IMR-90 (cell line): Measurements from ENCODE around the gene SASH1. TPM values are rescaled to one million over a fixed set of nuclear protein-coding genes. Genes with fewer than 3 reads are reported as not detected.

Experiments used
- ATAC-seq: fragments of 200-7000 bp; cut with Tn5 transposase; 2 replicates; pipeline ENCODE4 v1.9.1; 2020; ENCODE audit warnings: low read depth, mild to moderate bottlenecking, moderate library complexity
- BruUV-seq: library from RNA; stranded (reverse); fragments of 400-500 nt; replicated peaks from 2 replicates; lab custom pipeline; 2021; lab: Mats Ljungman, UMichigan
- CTCF ChIA-PET: fragments of 300-600 bp; formaldehyde crosslinking; extraction: SDS; loops from one replicate; lab custom pipeline; 2021; ENCODE audit warnings: antibody characterized with exemption; lab: Yijun Ruan, JAX
- POLR2A ChIA-PET: fragments of 300-600 bp; sonication (Branson Sonifier 250); formaldehyde crosslinking; loops from one replicate; lab custom pipeline; 2022; ENCODE audit warnings: antibody characterized with exemption; ENCODE audit not compliant: unreplicated experiment; lab: Charles Lee
- DNase-seq: peaks from one replicate; pipeline ENCODE4 v3.0.0; 2013
- H2AFZ ChIP-seq: replicated peaks from 2 replicates; pipeline ENCODE3; 2013; ENCODE audit warnings: low read length, mild to moderate bottlenecking; ENCODE audit not compliant: poor library complexity
- H2AK5ac ChIP-seq: 2 replicates; pipeline ENCODE4 v1.6.1; 2013; ENCODE audit warnings: low read depth, low read length, inconsistent platforms
- H2AK9ac ChIP-seq: replicated peaks from 2 replicates; pipeline ENCODE3; 2013; ENCODE audit warnings: mild to moderate bottlenecking, low read depth, low read length, moderate library complexity; ENCODE audit not compliant: poor library complexity
- H2BK120ac ChIP-seq: 2 replicates; pipeline ENCODE4 v1.6.1; 2013; ENCODE audit warnings: low read depth, low read length, inconsistent platforms
- H2BK15ac ChIP-seq: 3 replicates; pipeline ENCODE4 v1.6.1; 2013; ENCODE audit warnings: low read depth, low read length, inconsistent platforms
- H2BK20ac ChIP-seq: 2 replicates; pipeline ENCODE4 v1.6.1; 2013; ENCODE audit warnings: low read depth, mild to moderate bottlenecking, inconsistent platforms, low read length, moderate library complexity
- H2BK5ac ChIP-seq: 2 replicates; pipeline ENCODE4 v1.6.1; 2013; ENCODE audit warnings: mild to moderate bottlenecking, low read depth, low read length, inconsistent platforms; ENCODE audit not compliant: poor library complexity, severe bottlenecking
- H3K14ac ChIP-seq: replicated peaks from 2 replicates; pipeline ENCODE4 v1.6.1; 2013; ENCODE audit warnings: low read depth, low read length, inconsistent platforms
- H3K18ac ChIP-seq: 2 replicates; pipeline ENCODE4 v1.6.1; 2013; ENCODE audit warnings: low read depth, low read length, control low read depth
- H3K23ac ChIP-seq: 2 replicates; pipeline ENCODE4 v1.6.1; 2013; ENCODE audit warnings: low read depth, low read length, inconsistent platforms
- H3K27ac ChIP-seq: 2 replicates; pipeline ENCODE4 v1.5.1; 2013; ENCODE audit warnings: mild to moderate bottlenecking, control low read depth, low read length; ENCODE audit not compliant: insufficient read depth
- H3K27me3 ChIP-seq: 2 replicates; pipeline ENCODE4 v1.6.1; 2013; ENCODE audit warnings: low read length; ENCODE audit not compliant: control insufficient read depth, insufficient read depth
- H3K36me3 ChIP-seq: 2 replicates; pipeline ENCODE4 v1.6.1; 2013; ENCODE audit warnings: low read length, mixed read lengths; ENCODE audit not compliant: control insufficient read depth, insufficient read depth
- H3K4ac ChIP-seq: 2 replicates; pipeline ENCODE4 v1.6.1; 2013; ENCODE audit warnings: low read depth, low read length, inconsistent platforms
- H3K4me1 ChIP-seq: 2 replicates; pipeline ENCODE4 v1.6.1; 2013; ENCODE audit warnings: low read length, mixed read lengths; ENCODE audit not compliant: control insufficient read depth, insufficient read depth
- H3K4me2 ChIP-seq: 2 replicates; pipeline ENCODE4 v1.6.1; 2013; ENCODE audit warnings: low read depth, mild to moderate bottlenecking, control low read depth, low read length, moderate library complexity
- H3K4me3 ChIP-seq: 2 replicates; pipeline ENCODE4 v1.5.1; 2013; ENCODE audit warnings: low read depth, mild to moderate bottlenecking, control low read depth, low read length, moderate library complexity; ENCODE audit not compliant: insufficient read depth
- H3K56ac ChIP-seq: 2 replicates; pipeline ENCODE4 v1.6.1; 2013; ENCODE audit warnings: low read length, inconsistent platforms; ENCODE audit not compliant: insufficient read depth; ENCODE audit errors: extremely low read depth
- H3K79me1 ChIP-seq, 2 experiments: 2 replicates each; pipeline ENCODE4 v1.6.1; 2013; ENCODE audit warnings: low read length in 2 of 2, inconsistent platforms in 1 of 2, low read depth in 1 of 2
- H3K9ac ChIP-seq: 2 replicates; pipeline ENCODE4 v1.6.1; 2013; ENCODE audit warnings: low read depth, low read length, control low read depth
- H3K9me1 ChIP-seq: 2 replicates; pipeline ENCODE4 v1.6.1; 2013; ENCODE audit warnings: low read length, inconsistent platforms; ENCODE audit not compliant: insufficient read depth
- H3K9me3 ChIP-seq: 2 replicates; pipeline ENCODE4 v1.6.1; 2013; ENCODE audit warnings: low read length; ENCODE audit not compliant: control insufficient read depth, insufficient read depth
- H4K20me1 ChIP-seq: 2 replicates; pipeline ENCODE4 v1.6.1; 2013; ENCODE audit warnings: low read length, inconsistent platforms; ENCODE audit not compliant: insufficient read depth
- H4K5ac ChIP-seq: 2 replicates; pipeline ENCODE4 v1.6.1; 2013; ENCODE audit warnings: mild to moderate bottlenecking, low read depth, low read length, control low read depth
- H4K8ac ChIP-seq, 2 experiments: 2 replicates each; pipeline ENCODE4 v1.6.1; 2013; ENCODE audit warnings: low read depth in 2 of 2, low read length in 2 of 2, control low read depth in 1 of 2, inconsistent platforms in 1 of 2
- H4K91ac ChIP-seq: 2 replicates; pipeline ENCODE4 v1.6.1; 2013; ENCODE audit warnings: low read depth, low read length, inconsistent platforms; ENCODE audit not compliant: insufficient read depth
- BHLHE40 ChIP-seq: fragments of 150-350 bp; IDR thresholded peaks from 2 replicates; pipeline ENCODE4 v1.6.1; 2016; ENCODE audit warnings: mild to moderate bottlenecking, low read depth, low read length
- CEBPB ChIP-seq: IDR thresholded peaks from 2 replicates; pipeline ENCODE4 v1.6.1; 2012; ENCODE audit warnings: low read depth, low read length, improper control_type of control experiment
- CTCF ChIP-seq: conservative IDR thresholded peaks from 2 replicates; pipeline ENCODE4 v1.5.1; 2012; ENCODE audit warnings: mild to moderate bottlenecking, low read depth, low read length, improper control_type of control experiment
- FOS ChIP-seq: fragments of 150-350 bp; IDR thresholded peaks from 2 replicates; pipeline ENCODE4 v1.6.1; 2016; ENCODE audit warnings: low read depth, low read length
- MAZ ChIP-seq: IDR thresholded peaks from 2 replicates; pipeline ENCODE4 v1.6.1; 2012; ENCODE audit warnings: low read depth, mild to moderate bottlenecking, low read length, improper control_type of control experiment, moderate library complexity, borderline replicate concordance
- MXI1 ChIP-seq: IDR thresholded peaks from 2 replicates; pipeline ENCODE4 v1.6.1; 2012; ENCODE audit warnings: low read depth, mild to moderate bottlenecking, low read length, moderate library complexity, borderline replicate concordance
- NFE2L2 ChIP-seq: fragments of 150-350 bp; IDR thresholded peaks from 2 replicates; pipeline ENCODE4 v1.6.1; 2016; ENCODE audit warnings: low read depth, mild to moderate bottlenecking, low read length
- POLR2A ChIP-seq: IDR thresholded peaks from 2 replicates; pipeline ENCODE4 v1.6.1; 2012; ENCODE audit warnings: mild to moderate bottlenecking, low read depth, low read length
- RAD21 ChIP-seq: IDR thresholded peaks from 2 replicates; pipeline ENCODE4 v1.6.1; 2012; ENCODE audit warnings: low read length, improper control_type of control experiment
- SMC3 ChIP-seq: fragments of 150-350 bp; IDR thresholded peaks from 2 replicates; pipeline ENCODE4 v1.6.1; 2016; ENCODE audit warnings: low read depth, mild to moderate bottlenecking, antibody characterized with exemption, low read length, moderate library complexity
- USF2 ChIP-seq: fragments of 150-350 bp; IDR thresholded peaks from 2 replicates; pipeline ENCODE4 v1.6.1; 2017; ENCODE audit warnings: mild to moderate bottlenecking, antibody characterized with exemption, low read length, low read depth
- WGBS, 2 experiments: methylation state at CpG; one replicate each; pipeline versions ENCODE4 v1.1.5 to v1.1.7; 2013; ENCODE audit warnings: missing lambda C conversion rate in 2 of 2; ENCODE audit not compliant: insufficient read length in 1 of 2; ENCODE audit errors: extremely low coverage in 2 of 2; 5-methylcytosine and 5-hydroxymethylcytosine counted together
- dilution Hi-C: fragments of 300-500 bp; cut with HindIII; formaldehyde crosslinking; loops from one replicate; pipeline ENCODE4 v1.14.3; 2018; ENCODE audit warnings: low sequenced_read_pairs; ENCODE audit not compliant: unreplicated experiment
- in situ Hi-C: fragments of 300-500 bp; cut with MboI; formaldehyde crosslinking; loops from 3 replicates; pipeline ENCODE4 v1.14.3; 2019; ENCODE audit warnings: low sequenced_read_pairs, inconsistent platforms, mixed read lengths
- intact Hi-C: fragments of 100-400 bp; cut with micrococcal nuclease; formaldehyde crosslinking; loops from 2 replicates; pipeline ENCODE4 v1.10.0; 2022
- polyA plus RNA-seq, 3 experiments: library from polyadenylated mRNA; depleted of rRNA; stranded (reverse); fragments of >200 nt; gene quantifications; 2 replicates each; pipeline ENCODE4 v1.2.3, GENCODE V29; 2012; ENCODE audit warnings: low replicate concordance in 1 of 3
- total RNA-seq: library from RNA; depleted of rRNA; stranded (reverse); fragments of >200 nt; gene quantifications from 2 replicates; pipeline ENCODE4 v1.2.3, GENCODE V29; 2012
- TF ChIP-seq, protein P1 (sequence below): fragments of 150-350 bp; IDR thresholded peaks from 2 replicates; pipeline ENCODE4 v1.6.1; 2016; ENCODE audit warnings: low read depth, mild to moderate bottlenecking, low read length, moderate library complexity, borderline replicate concordance

Gene SASH1
- total and polyA plus RNA-seq, 2 of the 4 experiments (the other 2 are of a cell fraction) = 11.6 to 16.5 TPM

- no peak overlapping the region for H3K4me2 ChIP-seq
- no peak overlapping the region for H3K23ac ChIP-seq
- no peak overlapping the region for H4K91ac ChIP-seq
- H3K4me1 ChIP-seq = peaks cover 7% of the 10 kb centered on the region
- no peak overlapping the region for H2AK9ac ChIP-seq
- H4K8ac ChIP-seq = no peak overlapping the region
- no TSS peak for BruUV-seq
- no peak overlapping the region for H3K18ac ChIP-seq
- ChIA-PET POLR2A (no interaction called here), CTCF (no interaction called here)
- H2AFZ ChIP-seq = no peak overlapping the region
- in situ Hi-C loops (no loop called here), intact Hi-C loops (no loop called here), dilution Hi-C loops (no loop called here)
- no peaks in the 10 kb centered on the region for H3K27me3 ChIP-seq
- H2AK5ac ChIP-seq = no peak overlapping the region
- H3K9ac ChIP-seq = no peak overlapping the region
- H2BK5ac ChIP-seq = no peak overlapping the region
- H2BK15ac ChIP-seq = no peak overlapping the region
- H3K9me1 ChIP-seq = peaks cover 8% of the 10 kb centered on the region
- ATAC-seq (no peak), DNase-seq (no peak)
- H3K14ac ChIP-seq = no peak overlapping the region
- no CpG with 5 or more reads among the region's 8 CpGs for WGBS, 2 experiments
- 0 out of 2 replicates have a peak, but pooled peaks cover 4% of the 10 kb centered on the region for H4K20me1 ChIP-seq
- H2BK20ac ChIP-seq = no peak overlapping the region
- no peak overlapping the region for H4K5ac ChIP-seq
- H3K4ac ChIP-seq = no peak overlapping the region
- TF ChIP-seq BHLHE40 = no peak
- no peak for TF ChIP-seq CTCF
- no peak for TF ChIP-seq RAD21
- no peak for TF ChIP-seq MAZ
- TF ChIP-seq MXI1 = no peak
- TF ChIP-seq SMC3 = no peak
- no peak for TF ChIP-seq NFE2L2
- TF ChIP-seq FOS = no peak
- no peak for TF ChIP-seq USF2
- TF ChIP-seq, protein P1, sequence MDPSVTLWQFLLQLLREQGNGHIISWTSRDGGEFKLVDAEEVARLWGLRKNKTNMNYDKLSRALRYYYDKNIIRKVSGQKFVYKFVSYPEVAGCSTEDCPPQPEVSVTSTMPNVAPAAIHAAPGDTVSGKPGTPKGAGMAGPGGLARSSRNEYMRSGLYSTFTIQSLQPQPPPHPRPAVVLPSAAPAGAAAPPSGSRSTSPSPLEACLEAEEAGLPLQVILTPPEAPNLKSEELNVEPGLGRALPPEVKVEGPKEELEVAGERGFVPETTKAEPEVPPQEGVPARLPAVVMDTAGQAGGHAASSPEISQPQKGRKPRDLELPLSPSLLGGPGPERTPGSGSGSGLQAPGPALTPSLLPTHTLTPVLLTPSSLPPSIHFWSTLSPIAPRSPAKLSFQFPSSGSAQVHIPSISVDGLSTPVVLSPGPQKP = no peak
- no peak for TF ChIP-seq CEBPB
- no peak for TF ChIP-seq POLR2A
- no peak overlapping the region for H3K56ac ChIP-seq
- no peak overlapping the region for H3K27ac ChIP-seq
- no peak overlapping the region for H2BK120ac ChIP-seq
- H3K79me1 ChIP-seq = peaks cover 20 to 53% of the 10 kb centered on the region in 2 experiments
- no peaks in the 10 kb centered on the region for H3K9me3 ChIP-seq
- H3K4me3 ChIP-seq = no peak overlapping the region
- H3K36me3 ChIP-seq = no peaks in the 10 kb centered on the region; the same call in 1 of the 2 replicates
These were observed 54.3 kb downstream of the SASH1 start for GRCh38 chr6:148396926-148397325.
